ENCODE results near the gene GPX3.

Gene GPX3

DNA sequence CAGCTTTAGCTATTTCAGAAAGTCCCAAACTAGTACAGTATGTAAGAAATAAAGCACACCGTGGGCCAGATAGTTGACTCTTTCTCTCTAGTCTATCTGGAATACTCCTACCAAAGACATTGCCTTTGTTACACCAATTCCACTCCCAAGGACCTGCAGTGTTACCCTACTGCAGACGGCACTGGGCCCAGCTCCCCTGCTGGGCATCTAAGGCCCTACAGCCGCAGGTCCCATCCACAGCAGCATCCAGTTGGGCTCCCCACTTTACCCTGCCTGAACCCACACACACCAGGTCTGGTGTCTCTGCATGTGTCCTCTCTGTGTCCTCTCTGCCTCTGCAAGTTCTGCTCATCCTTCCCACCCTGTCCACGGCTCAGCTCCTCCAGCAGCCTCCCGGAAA is 37.9 kb downstream of the GPX3 start:
- no peak for DNase-seq

DNA sequence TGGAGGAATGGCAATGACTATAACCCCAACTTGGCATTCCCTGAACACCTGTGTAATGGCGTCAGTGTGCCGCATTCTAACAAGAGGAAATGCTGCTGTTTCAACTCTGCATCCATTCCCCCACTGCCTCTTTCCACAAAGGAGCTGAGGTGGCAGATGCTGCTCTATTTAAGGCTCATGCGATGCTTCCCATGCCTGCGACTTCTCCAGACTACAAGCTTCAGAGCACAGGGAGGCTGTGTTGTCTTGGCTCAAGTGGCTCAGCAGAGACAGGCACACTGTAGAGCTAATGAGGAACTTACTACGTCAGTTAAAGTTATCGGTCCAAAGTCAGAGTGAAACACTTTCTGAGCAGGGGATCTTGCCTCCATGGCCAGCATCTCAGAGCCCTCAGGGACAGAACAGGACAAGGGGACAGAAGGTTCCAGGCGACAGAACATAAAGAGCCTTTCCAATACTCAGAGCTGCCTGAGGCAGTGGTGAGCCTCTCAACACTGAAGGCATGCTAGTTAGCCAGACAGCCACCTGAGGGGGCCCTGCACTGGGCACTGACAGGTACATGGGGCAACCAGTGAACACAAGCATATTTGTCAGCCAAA is 38.6 kb downstream of the GPX3 start:
- peak; percentile 18 for DNase-seq

DNA sequence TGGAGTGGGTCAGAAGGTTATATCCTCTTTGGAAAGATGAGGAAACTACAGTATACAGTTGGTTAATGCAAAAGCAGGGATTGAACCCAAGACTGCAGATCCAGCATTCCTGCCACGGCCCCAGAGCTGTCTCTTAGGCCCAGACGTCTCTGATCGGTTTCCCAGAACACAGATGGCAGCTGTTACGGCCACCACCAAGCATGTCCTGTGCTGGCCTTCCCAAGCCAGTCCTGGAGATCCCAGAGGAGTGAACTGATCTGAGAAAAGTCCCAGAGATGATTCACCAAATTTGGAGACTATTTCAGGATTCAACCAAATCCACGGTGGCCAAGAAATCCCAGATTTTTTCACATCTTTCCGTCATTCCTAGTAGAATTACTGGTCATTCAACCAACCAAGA is 40.4 kb downstream of the GPX3 start:
- DNase-seq: no peak

GRCh38 chr5:151062405-151063141 is 42.2 kb downstream of the GPX3 start:
- DNase-seq: no peak

- DNase-seq: no peak
Observed at GRCh38 chr5:151063142-151063989, 43.0 kb downstream of the GPX3 start.

- no peak for DNase-seq
Observed at GRCh38 chr5:151064916-151065499, 44.6 kb downstream of the GPX3 start.

- no peak for DNase-seq
Observed at GRCh38 chr5:151065609-151066008, 45.2 kb downstream of the GPX3 start.

- no peak for DNase-seq
Observed at GRCh38 chr5:151066920-151067319, 46.5 kb downstream of the GPX3 start.

- DNase-seq: no peak
Observed at GRCh38 chr5:151067632-151068432, 47.4 kb downstream of the GPX3 start.

- no peak for DNase-seq
Observed at GRCh38 chr5:151068433-151069197, 48.2 kb downstream of the GPX3 start.

GRCh38 chr5:151070449-151070848 is 50.1 kb downstream of the GPX3 start:
- no peak for DNase-seq

- DNase-seq: no peak
Observed at GRCh38 chr5:151071021-151071420, 50.6 kb downstream of the GPX3 start.

DNA sequence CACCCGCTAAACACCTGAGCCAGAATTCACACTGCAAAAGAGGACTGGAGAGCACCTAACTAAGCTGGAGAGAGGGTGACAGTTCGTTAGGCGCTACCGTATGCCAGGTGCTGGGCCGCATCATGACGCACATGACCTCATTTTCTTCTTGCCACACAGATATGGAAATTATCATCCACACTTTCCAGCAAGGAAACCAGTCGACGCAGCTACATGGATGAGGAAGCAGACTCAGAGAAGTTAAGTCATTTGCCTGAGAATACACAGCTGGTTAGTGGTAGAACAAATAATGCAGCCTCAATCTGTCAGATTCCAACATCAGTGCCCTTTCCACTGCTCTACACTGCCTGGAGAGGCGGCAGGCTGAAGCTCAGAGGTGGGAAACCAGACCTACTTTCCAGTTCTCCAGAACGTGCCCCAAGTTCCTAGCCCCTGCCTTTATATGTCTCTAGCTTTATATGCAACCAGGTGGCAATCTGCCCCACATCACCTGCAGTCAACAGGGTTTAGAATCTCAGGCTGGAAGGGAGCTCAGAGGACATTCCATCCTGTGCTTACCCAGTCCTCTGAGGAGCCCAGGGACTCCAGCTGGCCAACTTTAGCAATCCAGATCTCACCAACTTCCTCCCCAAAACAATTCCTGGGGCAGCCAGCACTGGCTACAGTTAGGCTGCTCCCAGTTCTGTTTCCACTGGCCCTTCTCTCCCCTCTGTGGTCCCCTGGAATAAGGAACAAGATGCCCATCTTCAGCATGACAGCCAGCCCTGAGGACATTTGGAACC is 51.6 kb downstream of the GPX3 start:
- no peak for DNase-seq

DNA sequence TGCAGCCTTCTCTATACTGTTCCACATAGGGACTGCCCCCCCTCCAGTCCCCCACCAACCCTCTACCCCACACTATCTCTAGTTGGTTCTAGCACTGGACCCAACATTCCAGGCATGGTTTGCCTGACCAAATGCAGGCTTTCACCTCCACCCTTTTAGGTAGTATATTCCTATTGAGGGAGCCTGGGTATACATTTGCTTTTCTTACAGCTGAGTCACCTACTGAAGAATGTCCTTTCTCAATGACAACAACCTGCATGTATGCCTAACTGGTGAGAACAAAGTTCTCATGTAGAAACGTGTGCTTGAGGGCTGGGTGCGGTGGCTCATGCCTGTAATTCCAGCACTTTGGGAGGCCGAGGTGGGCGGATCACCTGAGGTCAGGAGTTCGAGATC is 52.2 kb downstream of the GPX3 start:
- no peak for DNase-seq

DNA sequence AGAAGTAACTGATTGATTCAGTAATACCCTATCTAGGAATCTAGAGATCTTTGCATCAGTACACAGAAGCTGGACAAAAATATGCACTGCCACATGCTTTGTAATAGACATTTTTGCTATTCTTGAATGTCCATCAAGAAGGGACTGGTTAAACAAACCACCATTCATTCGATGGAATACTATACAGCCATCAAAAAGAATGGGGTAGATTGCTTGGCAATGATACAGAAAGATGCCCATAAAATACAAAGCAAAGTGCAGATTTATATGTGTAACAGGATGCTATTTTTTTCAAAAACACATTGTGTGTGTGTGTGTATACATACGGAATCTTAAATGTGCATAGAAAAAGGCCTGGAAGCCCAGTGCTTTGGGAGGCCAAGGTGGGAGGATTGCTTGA is 52.9 kb downstream of the GPX3 start:
- no peak for DNase-seq

DNA sequence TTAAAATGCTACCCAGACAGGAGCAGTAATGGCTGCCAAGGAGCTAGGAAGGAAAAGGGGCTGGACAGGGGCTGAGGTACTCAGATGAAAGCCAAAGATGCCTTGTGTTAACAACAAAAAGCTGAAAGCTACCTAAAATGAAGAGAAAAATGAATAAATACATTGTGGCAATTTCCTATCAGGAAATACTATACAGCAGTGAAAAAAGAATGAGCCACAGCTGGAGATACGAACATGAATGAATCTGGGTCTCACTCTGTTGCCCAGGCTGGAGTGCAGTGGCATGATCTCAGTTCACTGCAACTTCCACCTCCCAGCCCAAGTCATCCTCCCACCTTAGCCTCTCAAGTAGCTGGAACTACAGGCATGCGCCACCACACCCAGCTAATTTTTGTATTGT is 54.2 kb downstream of the GPX3 start:
- DNase-seq: no peak

- no peak for DNase-seq
Observed at GRCh38 chr5:151075698-151076331, 55.4 kb downstream of the GPX3 start.

DNA sequence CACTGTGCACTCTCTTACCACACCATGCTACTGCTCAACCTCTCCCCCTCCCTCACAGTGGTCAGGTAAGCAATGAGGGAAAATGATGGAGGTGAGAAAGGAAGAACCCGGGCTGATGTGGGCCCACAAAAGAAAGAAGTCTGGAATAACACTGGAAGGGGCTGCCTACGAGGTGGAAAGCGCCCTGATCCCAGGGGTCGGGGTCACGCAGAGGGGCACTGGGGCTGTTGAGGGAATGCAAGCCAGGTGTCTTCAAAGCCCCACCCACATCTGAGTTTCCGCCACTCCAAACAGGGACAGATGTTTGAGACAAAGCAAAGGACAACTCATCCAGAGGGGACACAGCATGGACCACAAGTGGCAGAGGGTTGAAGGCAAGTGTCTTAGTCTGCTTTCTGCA is 56.2 kb downstream of the GPX3 start:
- DNase-seq: no peak

DNA sequence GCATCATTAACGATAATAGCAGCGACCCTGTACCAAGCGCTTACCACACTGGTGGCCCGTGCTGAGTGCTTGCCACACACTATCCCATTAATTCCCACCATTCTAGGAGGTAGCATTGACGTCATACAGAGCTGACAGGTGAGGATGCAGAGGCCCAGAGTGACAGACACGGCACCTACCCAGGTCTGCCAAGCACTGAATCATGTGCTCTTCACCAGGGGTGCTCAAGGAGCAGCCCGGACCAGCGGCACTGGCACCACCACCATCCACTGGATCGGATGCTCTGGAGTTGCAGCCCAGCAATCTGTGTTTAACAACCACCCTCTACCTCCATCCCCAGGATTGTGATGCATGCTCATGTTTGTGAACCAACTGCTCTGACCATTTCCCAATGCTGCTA is 57.0 kb downstream of the GPX3 start:
- DNase-seq: no peak

DNA sequence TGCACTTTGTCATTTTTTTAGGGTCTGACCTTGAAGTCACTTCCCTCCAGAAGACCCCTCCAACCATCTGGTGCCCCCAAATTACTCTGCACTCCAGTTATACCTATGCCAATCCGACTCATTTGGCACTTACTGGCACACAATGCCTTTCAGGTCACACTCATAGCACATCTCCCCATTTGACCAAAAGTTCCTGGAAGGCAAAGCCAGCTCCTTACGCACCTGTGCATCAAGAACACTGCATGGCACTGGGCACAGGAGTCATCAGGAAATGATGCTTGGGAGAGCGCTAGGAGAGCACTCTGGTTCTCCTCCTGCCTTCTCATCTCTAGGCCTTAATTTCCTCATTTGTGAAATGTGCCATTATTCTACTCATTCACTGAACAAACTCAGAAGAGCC is 57.6 kb downstream of the GPX3 start:
- DNase-seq: no peak

Measured in CD4-positive, alpha-beta T cell treated with Interferon gamma for 1 hour (primary cell).